Subcutaneous adipose tissue (tissue), 4 donors: ENCODE results near the gene FNIP2. TPM values are rescaled to one million over a fixed set of nuclear protein-coding genes. Genes with fewer than 3 reads are reported as not detected.

ENCODE experiments used
- CTCF ChIP-seq: fragments of 450-650 bp; IDR thresholded peaks from one replicate; pipeline ENCODE4 v1.5.1; 2016; ENCODE audit warnings: low read depth, mild to moderate bottlenecking, control low read depth, antibody characterized with exemption, moderate library complexity
- total RNA-seq, 4 donors: library from RNA; depleted of rRNA; stranded (reverse); fragments of >200 nt; gene quantifications; one replicate each; pipeline ENCODE4 v1.1.0, GENCODE V29; 2016

The FNIP2 gene
- total RNA-seq, 4 donors from 2014 or later, result 64.1 to 97.1 (median 83.9) TPM

GRCh38 chr4:158821228-158821971, 52.6 kb downstream of the FNIP2 start:
- no peak for TF ChIP-seq CTCF

DNA sequence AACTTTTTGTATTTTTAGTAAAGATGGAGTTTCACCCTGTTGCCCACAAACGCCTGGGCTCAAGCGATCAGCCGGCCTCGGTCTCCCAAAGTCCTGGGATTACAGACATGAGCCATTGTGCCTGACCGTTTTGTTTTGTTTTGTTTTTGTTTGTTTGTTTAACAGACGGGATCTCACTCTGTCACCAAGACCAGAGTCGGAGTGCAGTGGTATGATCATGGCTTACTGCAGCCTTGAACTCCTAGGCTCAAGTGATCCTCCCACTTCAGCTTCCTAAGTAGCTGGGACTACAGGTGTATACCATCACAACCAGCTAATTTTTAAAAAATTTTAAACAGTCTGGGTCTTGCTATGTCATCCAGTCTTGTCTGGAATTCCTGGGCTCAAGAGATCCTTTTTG, 53.5 kb downstream of the FNIP2 start:
- TF ChIP-seq CTCF, result no peak

DNA sequence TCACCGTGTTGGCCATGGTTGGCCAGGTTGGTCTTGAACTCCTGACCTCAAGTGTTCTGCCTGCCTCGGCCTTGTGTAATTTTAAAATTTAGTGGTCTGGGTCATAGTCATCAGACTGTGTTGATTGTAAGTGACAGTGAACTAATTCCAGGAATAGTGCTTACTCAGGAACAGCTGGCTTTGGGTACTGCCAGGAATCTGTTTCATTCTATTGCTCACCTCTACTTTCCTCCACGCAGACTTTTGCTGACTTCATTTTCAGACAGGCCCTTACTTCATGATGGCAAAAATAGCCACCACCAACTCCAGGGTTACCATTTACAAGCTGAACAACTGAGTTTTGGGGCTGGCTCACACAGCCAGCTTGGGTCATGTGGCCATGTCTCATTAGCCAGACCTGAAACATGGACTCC, 54.6 kb downstream of the FNIP2 start:
- no peak for TF ChIP-seq CTCF

DNA sequence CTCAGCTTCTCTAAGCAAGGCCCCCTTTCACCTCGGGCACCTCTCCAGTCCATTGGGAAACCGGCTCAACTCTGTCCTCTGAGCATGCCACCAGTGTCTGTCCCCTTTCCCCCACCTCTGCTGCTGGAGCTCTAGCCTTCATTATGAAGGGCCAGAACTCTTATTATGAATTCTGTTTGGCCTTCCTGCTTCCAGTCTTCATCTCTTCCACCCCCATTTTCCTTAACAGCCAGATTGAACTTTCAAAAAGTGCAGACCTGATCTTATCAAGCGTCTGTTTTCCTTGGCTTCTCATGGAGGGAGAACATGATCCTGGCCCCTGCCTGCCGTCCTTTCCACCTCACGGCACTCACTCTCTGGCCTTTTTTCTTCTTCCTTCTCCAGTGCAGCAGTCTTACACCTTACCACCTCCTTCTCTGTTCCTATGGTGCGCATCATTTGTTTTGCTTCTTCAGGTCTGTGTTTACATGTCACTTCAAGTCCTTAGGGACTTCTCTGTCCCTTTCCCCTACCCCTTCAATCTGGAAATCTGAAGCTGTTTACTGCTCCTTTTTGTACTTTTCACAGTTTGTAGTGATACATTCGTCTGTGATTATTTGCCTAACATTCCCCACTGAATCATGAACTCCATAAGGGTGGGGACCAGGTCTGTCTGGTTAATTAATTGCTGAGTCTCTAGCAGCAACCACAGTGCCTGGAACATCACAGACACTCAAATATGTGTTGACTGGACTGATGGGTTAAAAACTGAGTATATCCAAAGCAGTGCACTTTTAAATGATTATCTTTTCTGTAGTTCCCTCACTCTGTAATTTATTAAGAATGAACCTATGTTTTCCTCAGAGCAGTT, 55.8 kb downstream of the FNIP2 start:
- TF ChIP-seq CTCF, result no peak

DNA sequence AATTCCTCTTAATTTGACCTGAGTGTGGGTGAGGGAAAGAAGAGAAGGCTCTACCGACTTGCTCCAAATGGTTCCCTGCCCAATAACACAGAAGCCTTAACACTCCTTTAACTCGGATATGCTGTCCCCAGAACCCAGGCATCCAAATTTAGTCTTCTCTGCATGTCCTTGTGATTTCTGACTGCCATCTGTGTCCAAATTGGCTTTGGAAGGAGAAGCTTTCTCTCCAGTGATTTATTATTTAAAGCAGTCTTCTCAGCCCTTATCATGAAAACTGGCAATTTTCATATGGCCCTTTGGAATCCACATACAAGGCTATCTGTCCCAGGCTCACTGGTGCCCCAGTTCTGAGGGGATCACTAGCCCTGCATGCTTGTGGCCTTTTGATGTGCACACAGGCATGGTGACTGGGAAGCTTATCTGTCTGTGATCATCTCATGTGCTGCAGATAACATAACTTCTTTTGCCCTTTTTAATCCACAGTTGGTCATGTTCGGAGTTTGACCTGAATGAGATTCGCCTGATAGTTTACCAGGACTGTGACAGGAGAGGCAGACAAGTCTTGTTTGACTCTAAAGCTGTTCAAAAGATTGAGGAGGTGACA, 56.7 kb downstream of the FNIP2 start:
- TF ChIP-seq CTCF, result no peak

GRCh38 chr4:158826057-158826456, 57.2 kb downstream of the FNIP2 start:
- TF ChIP-seq CTCF, result no peak

- TF ChIP-seq CTCF, result no peak
These were observed 58.1 kb downstream of the FNIP2 start for GRCh38 chr4:158826882-158827281.
